Body of pancreas (tissue), 4 donors: ENCODE results near the gene USP35. TPM values are rescaled to one million over a fixed set of nuclear protein-coding genes. Genes with fewer than 3 reads are reported as not detected.

Experiments used
- ATAC-seq: fragments of 150-250 bp; one replicate; pipeline ENCODE4 v1.9.1; 2016
- DNase-seq, 4 donors: peaks; one replicate each; pipeline ENCODE4 v3.0.0-alpha.2; 2019
- H3K27ac ChIP-seq, 4 donors: fragments of 200-600 bp; sonication (generic); 1 replicate in 3 of 4; 2 replicates in 1 of 4; pipeline versions ENCODE4 v1.5.1 to v1.6.1; 2016 to 2019; ENCODE audit warnings: mild to moderate bottlenecking in 1 of 4, mixed read lengths in 1 of 4, moderate library complexity in 1 of 4
- H3K27me3 ChIP-seq, 2 donors: fragments of 200-600 bp; sonication (generic); one replicate each; pipeline ENCODE4 v1.6.0; 2016; ENCODE audit warnings: mild to moderate bottlenecking in 1 of 2
- H3K36me3 ChIP-seq, 2 donors: fragments of 200-600 bp; sonication (generic); replicated peaks in 1 of 2; 2 replicates each; pipeline ENCODE4 v1.5.1; 2016; ENCODE audit warnings: low read depth in 2 of 2; ENCODE audit not compliant: insufficient read depth in 1 of 2
- H3K4me1 ChIP-seq: fragments of 200-600 bp; sonication (generic); one replicate; pipeline ENCODE4 v1.6.0; 2016
- H3K4me3 ChIP-seq, 2 donors: fragments of 200-600 bp; sonication (generic); 1 replicate in 1 of 2; 2 replicates in 1 of 2; pipeline ENCODE4 v1.5.1; 2016 to 2019
- H3K9me3 ChIP-seq, 3 donors: fragments of 200-600 bp; sonication (generic); 1 replicate in 2 of 3; 2 replicates in 1 of 3; pipeline ENCODE4 v1.5.1; 2016
- CTCF ChIP-seq, 7 experiments: fragments of 450-650 bp in 4 of 7; fragments of 200-600 bp in 3 of 7; sonication (generic) in 3 of 7; IDR thresholded peaks; one replicate each; pipeline ENCODE4 v1.5.1; 2016 to 2019; ENCODE audit warnings: antibody characterized with exemption in 7 of 7
- POLR2A ChIP-seq, 3 donors: fragments of 450-650 bp; IDR thresholded peaks; one replicate each; pipeline ENCODE4 v1.6.1; 2016; ENCODE audit warnings: antibody characterized with exemption in 3 of 3, mild to moderate bottlenecking in 2 of 3
- intact Hi-C: fragments of 100-400 bp; cut with DNase I; formaldehyde crosslinking; loops from one replicate; pipeline ENCODE4 v1.15.1; 2023
- total RNA-seq, 2 donors: library from RNA; depleted of rRNA; stranded (reverse); fragments of >200 nt; gene quantifications; one replicate each; pipeline ENCODE4 v1.1.0, GENCODE V29; 2016

Gene USP35
- total RNA-seq, 2 donors from 2014 or later: 8.6 to 11.2 TPM

- intact Hi-C loops: no loop called here
- no peak for ATAC-seq
- no peaks in the 10 kb centered on the region for H3K9me3 ChIP-seq
- H3K27ac ChIP-seq: no peak overlapping the region
- H3K4me1 ChIP-seq: no peaks in the 10 kb centered on the region
- no peak overlapping the region for H3K4me3 ChIP-seq
- no peak for DNase-seq
- H3K36me3 ChIP-seq: no peaks in the 10 kb centered on the region
- H3K27me3 ChIP-seq: no peaks in the 10 kb centered on the region
- no peak for TF ChIP-seq POLR2A (IDR thresholded peaks at IDR 0.05)
- no peak for TF ChIP-seq CTCF (IDR thresholded peaks at IDR 0.05)
These were observed 74.0 kb downstream of the USP35 start for GRCh38 chr11:78262691-78263090.

Other genes starting within 250 kb of the USP35 start
- 10 to 100 TPM; 22.7 to 30.9 TPM for gene INTS4, start 194.3 kb upstream of the USP35 start, total RNA-seq
- gene KCTD14, start 165.6 kb upstream of the USP35 start, total RNA-seq: 10 to 100 TPM in 1 of 2 donors, 1 to 10 TPM in 1; 7.6 to 12.2 TPM
- 1 to 10 TPM in 1 of 2 donors, not detected in 1; 6.6 TPM for gene THRSP, start 125.1 kb upstream of the USP35 start, total RNA-seq
- 10 to 100 TPM; 53.7 to 62.0 TPM for gene NDUFC2, start 109.1 kb upstream of the USP35 start, total RNA-seq
- 10 to 100 TPM; 25.4 to 30.3 TPM for gene ALG8, start 49.3 kb upstream of the USP35 start, total RNA-seq
- 1 to 10 TPM; 4.6 to 5.4 TPM for gene KCTD21, start 293 bp upstream of the USP35 start, total RNA-seq
- gene GAB2, start 228.9 kb downstream of the USP35 start, total RNA-seq: 10 to 100 TPM in 1 of 2 donors, 1 to 10 TPM in 1; 6.9 to 16.9 TPM